Measurements from ENCODE around the gene GOLGA6L10.

Gene GOLGA6L10

DNA sequence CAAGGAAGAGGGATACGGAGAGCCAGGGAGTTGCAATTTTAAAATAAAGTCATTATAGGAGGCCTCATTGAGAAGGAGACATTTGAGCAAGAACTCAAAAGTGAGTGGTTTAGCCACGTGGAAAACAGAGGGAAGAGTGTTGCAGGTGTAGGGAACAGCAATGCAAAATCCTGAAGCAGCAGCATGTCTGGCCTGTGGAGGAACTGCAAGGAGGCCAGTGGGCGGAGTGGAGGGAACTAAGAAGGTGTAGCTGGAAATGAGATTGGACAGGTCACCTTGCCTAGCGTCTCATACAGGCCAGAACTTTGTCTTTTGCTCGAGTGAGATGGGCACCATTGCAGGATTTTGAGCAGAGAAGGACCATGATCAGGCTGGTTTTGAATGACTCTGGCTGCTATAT is 51.7 kb downstream of the GOLGA6L10 start:
- no peak for DNase-seq

DNA sequence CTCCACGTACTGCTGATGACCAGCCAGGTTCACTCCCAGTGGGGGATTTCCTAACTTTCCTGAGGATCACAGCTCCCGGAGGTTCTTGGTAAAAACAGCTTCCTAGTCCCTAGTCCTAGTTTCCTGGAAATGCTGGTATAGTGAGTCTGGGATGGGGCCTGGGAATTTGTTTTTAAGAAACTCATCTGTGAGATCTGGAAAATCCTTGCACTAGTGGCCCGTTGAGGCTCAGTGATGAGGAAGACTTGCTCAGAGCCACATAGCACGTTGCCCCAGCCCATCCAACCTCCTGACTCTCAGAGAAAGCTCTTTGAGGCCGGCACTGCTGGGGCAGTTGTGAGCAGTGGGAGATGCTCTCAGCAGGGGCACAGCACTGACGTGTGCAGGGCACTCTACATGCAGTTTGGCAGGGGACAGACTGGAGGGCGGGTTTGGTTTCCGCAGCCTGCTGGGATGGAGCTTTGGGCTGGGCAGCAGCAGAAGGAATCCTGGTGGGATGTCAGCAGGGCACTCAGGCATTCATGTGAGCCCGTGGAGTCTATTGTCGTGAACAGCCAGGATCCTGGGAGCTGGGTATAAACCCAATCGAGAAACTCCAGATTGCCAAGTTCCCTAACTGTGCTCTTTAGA is 55.1 kb downstream of the GOLGA6L10 start:
- DNase-seq = no peak

DNA sequence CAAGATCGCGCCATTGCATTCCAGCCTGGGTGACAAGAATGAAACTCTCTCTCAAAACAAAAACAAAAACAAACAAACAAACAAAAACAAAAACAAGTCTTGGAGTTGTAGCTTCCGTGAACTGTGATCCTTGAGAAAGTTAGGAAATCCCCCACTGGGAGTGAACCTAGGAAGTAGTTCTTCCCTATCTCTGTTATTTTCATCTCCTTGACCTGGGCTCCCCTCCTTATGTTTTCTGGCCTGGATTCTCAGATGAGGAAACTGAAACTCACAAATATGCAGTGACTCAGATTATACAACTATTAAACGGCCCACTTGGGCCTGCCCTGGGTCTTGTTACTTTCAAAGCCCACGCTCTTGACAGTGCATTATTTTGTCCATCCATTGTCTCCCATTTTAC is 57.0 kb downstream of the GOLGA6L10 start:
- no peak for DNase-seq

Measured in activated CD4-positive, CD25-positive, alpha-beta regulatory T cell treated with anti-CD3 and anti-CD28 coated beads, Interleukin-2, amount 50 U/mL, for 72 hours (primary cell).